Stimulated activated CD8-positive, alpha-beta memory T cell treated with anti-CD3 and anti-CD28 coated beads, Interleukin-7, amount 100 ng/mL, for 4 hours (primary cell): ENCODE results near the gene TDRD3.

Experiments
- DNase-seq, 2 donors: peaks; one replicate each; pipeline ENCODE4 v3.0.0-alpha.2; 2020; ENCODE audit warnings: low read depth in 2 of 2

TDRD3 gene

GRCh38 chr13:60448907-60449510 is 52.0 kb downstream of the TDRD3 start:
- no peak for DNase-seq

- no peak for DNase-seq
These were observed 56.5 kb downstream of the TDRD3 start for GRCh38 chr13:60453490-60453889.

- DNase-seq, result no peak
These were observed 57.4 kb downstream of the TDRD3 start for GRCh38 chr13:60454425-60454824.

- no peak for DNase-seq
These were observed 66.8 kb downstream of the TDRD3 start for GRCh38 chr13:60463787-60464186.

- no peak for DNase-seq
These were observed 70.1 kb downstream of the TDRD3 start for GRCh38 chr13:60467098-60467497.

GRCh38 chr13:60479273-60479672 is 82.3 kb downstream of the TDRD3 start:
- no peak for DNase-seq

GRCh38 chr13:60482012-60482411 is 85.0 kb downstream of the TDRD3 start:
- no peak for DNase-seq

GRCh38 chr13:60484865-60485264 is 87.8 kb downstream of the TDRD3 start:
- no peak for DNase-seq

- DNase-seq, result no peak
These were observed 94.5 kb downstream of the TDRD3 start for GRCh38 chr13:60491531-60491930.

GRCh38 chr13:60492187-60492586 is 95.2 kb downstream of the TDRD3 start:
- DNase-seq, result no peak

- no peak for DNase-seq
These were observed 97.3 kb downstream of the TDRD3 start for GRCh38 chr13:60494296-60494695.

GRCh38 chr13:60501236-60501635 is 104.2 kb downstream of the TDRD3 start:
- DNase-seq, result no peak

- DNase-seq, result no peak
These were observed 112.8 kb downstream of the TDRD3 start for GRCh38 chr13:60509601-60510386.

- no peak for DNase-seq
These were observed 114.6 kb downstream of the TDRD3 start for GRCh38 chr13:60511637-60512036.

GRCh38 chr13:60514891-60515290 is 117.9 kb downstream of the TDRD3 start:
- DNase-seq, result no peak

GRCh38 chr13:60519496-60519895 is 122.5 kb downstream of the TDRD3 start:
- no peak for DNase-seq

- DNase-seq, result no peak
These were observed 124.0 kb downstream of the TDRD3 start for GRCh38 chr13:60520902-60521569.

GRCh38 chr13:60538566-60538965 is 141.5 kb downstream of the TDRD3 start:
- no peak for DNase-seq

GRCh38 chr13:60540276-60540675 is 143.3 kb downstream of the TDRD3 start:
- no peak for DNase-seq

GRCh38 chr13:60562096-60562780 is 165.2 kb downstream of the TDRD3 start:
- DNase-seq, result no peak

GRCh38 chr13:60571571-60571970 is 174.6 kb downstream of the TDRD3 start:
- no peak for DNase-seq
